DOHH2 (cell line): ENCODE measurements around the gene LSAMP.

ENCODE experiments used
- H3F3A ChIP-seq: fragments of 200-600 bp; sonication (generic), shearing (Covaris generic); 2 replicates; pipeline ENCODE4 v1.6.0; 2016; ENCODE audit warnings: antibody characterized with exemption, mild to moderate bottlenecking; ENCODE audit not compliant: control insufficient read depth, insufficient read depth
- H3K27ac ChIP-seq: fragments of 200-600 bp; sonication (generic); 2 replicates; pipeline ENCODE4 v1.5.1; 2014; ENCODE audit warnings: low read depth, mild to moderate bottlenecking, low read length, moderate library complexity
- H3K27me3 ChIP-seq: fragments of 200-600 bp; sonication (generic); 2 replicates; pipeline ENCODE4 v1.6.1; 2014; ENCODE audit warnings: mild to moderate bottlenecking, low read length, mixed read lengths; ENCODE audit not compliant: control insufficient read depth
- H3K36me3 ChIP-seq: fragments of 200-600 bp; sonication (generic); 2 replicates; pipeline ENCODE4 v1.6.1; 2014; ENCODE audit warnings: mild to moderate bottlenecking, low read length, moderate library complexity, mixed read lengths; ENCODE audit not compliant: control insufficient read depth
- H3K4me1 ChIP-seq: fragments of 200-600 bp; sonication (generic); 2 replicates; pipeline ENCODE4 v1.6.1; 2014; ENCODE audit warnings: mild to moderate bottlenecking, low read length, mixed read lengths; ENCODE audit not compliant: control insufficient read depth
- H3K4me2 ChIP-seq: fragments of 200-600 bp; sonication (generic); 2 replicates; pipeline ENCODE4 v1.6.0; 2014; ENCODE audit warnings: mild to moderate bottlenecking, low read length, moderate library complexity
- H3K4me3 ChIP-seq: fragments of 200-600 bp; sonication (generic); 2 replicates; pipeline ENCODE4 v1.5.1; 2014; ENCODE audit warnings: mild to moderate bottlenecking, low read length, mixed read lengths
- H3K79me2 ChIP-seq: fragments of 200-600 bp; sonication (generic); 2 replicates; pipeline ENCODE4 v1.6.1; 2014; ENCODE audit warnings: mild to moderate bottlenecking, low read length, mixed read lengths; ENCODE audit not compliant: control insufficient read depth
- H3K9me2 ChIP-seq: fragments of 200-600 bp; sonication (generic); replicated peaks from 2 replicates; pipeline ENCODE4 v1.6.1; 2014; ENCODE audit warnings: mild to moderate bottlenecking, low read length, mixed read lengths; ENCODE audit not compliant: control insufficient read depth
- H3K9me3 ChIP-seq: fragments of 200-600 bp; sonication (generic); 2 replicates; pipeline ENCODE4 v1.6.1; 2014; ENCODE audit warnings: antibody characterized with exemption, low read length, mixed read lengths; ENCODE audit not compliant: control insufficient read depth, insufficient read depth
- H4K20me1 ChIP-seq: fragments of 200-600 bp; sonication (generic); 2 replicates; pipeline ENCODE4 v1.6.0; 2014; ENCODE audit warnings: low read depth, mild to moderate bottlenecking, antibody characterized with exemption, low read length, moderate library complexity; ENCODE audit not compliant: control insufficient read depth, insufficient read depth
- EZH2phosphoT487 ChIP-seq: fragments of 200-600 bp; sonication (generic); IDR thresholded peaks from 2 replicates; pipeline ENCODE4 v1.6.1; 2017; ENCODE audit warnings: borderline replicate concordance, mild to moderate bottlenecking, antibody characterized with exemption, low read length, moderate library complexity, mixed read lengths
- TF ChIP-seq, protein P1 (sequence below): fragments of 200-600 bp; sonication (generic); IDR thresholded peaks from one replicate; pipeline ENCODE4 v1.5.1; 2014; ENCODE audit warnings: antibody characterized with exemption, mild to moderate bottlenecking, low read depth, low read length; ENCODE audit not compliant: poor library complexity, severe bottlenecking

The LSAMP gene

DNA sequence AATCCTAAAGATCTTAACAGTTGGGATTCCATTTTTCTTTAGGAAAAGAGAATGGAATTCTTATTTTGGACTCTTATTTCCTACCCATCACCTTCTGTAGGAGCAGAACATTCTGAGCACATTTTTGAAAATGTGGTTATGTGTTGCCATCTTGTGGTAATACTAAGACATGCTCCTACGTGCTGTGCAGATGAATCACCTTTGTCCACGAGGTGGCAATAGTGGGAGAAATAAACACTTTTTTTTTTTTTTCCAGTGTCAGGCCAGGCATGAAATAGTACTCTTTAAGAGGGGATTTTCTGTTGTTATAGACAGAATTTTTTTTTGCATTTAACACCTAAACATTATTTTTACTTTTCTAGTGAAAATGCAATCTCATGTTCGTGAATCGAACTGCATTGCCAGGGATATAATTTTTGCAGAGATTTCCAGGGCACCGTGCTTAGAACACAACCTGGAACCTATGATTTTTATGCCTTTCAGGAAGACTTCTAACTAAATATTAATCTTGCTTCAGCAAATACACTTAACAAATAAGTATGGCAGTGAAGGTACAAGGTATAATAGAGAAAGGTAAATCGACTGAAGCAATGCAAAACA, 625.4 kb downstream of the LSAMP start:
- Histone ChIP-seq H3K79me2 (no peaks in the 10 kb centered on the region), H3K9me3 (no peaks in the 10 kb centered on the region), H3K4me1 (no peaks in the 10 kb centered on the region), H4K20me1 (no peaks in the 10 kb centered on the region), H3F3A (no peaks in the 10 kb centered on the region), H3K27ac (no peak overlapping the region), H3K36me3 (no peaks in the 10 kb centered on the region), H3K4me2 (no peak overlapping the region), H3K27me3 (peaks cover 5% of the 10 kb centered on the region; the same call in 1 of the 2 replicates), H3K4me3 (no peak overlapping the region), H3K9me2 (no peaks in the 10 kb centered on the region)
- TF ChIP-seq, protein P1, sequence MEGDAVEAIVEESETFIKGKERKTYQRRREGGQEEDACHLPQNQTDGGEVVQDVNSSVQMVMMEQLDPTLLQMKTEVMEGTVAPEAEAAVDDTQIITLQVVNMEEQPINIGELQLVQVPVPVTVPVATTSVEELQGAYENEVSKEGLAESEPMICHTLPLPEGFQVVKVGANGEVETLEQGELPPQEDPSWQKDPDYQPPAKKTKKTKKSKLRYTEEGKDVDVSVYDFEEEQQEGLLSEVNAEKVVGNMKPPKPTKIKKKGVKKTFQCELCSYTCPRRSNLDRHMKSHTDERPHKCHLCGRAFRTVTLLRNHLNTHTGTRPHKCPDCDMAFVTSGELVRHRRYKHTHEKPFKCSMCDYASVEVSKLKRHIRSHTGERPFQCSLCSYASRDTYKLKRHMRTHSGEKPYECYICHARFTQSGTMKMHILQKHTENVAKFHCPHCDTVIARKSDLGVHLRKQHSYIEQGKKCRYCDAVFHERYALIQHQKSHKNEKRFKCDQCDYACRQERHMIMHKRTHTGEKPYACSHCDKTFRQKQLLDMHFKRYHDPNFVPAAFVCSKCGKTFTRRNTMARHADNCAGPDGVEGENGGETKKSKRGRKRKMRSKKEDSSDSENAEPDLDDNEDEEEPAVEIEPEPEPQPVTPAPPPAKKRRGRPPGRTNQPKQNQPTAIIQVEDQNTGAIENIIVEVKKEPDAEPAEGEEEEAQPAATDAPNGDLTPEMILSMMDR = peak; percentile 99
- TF ChIP-seq EZH2phosphoT487 = no peak

DNA sequence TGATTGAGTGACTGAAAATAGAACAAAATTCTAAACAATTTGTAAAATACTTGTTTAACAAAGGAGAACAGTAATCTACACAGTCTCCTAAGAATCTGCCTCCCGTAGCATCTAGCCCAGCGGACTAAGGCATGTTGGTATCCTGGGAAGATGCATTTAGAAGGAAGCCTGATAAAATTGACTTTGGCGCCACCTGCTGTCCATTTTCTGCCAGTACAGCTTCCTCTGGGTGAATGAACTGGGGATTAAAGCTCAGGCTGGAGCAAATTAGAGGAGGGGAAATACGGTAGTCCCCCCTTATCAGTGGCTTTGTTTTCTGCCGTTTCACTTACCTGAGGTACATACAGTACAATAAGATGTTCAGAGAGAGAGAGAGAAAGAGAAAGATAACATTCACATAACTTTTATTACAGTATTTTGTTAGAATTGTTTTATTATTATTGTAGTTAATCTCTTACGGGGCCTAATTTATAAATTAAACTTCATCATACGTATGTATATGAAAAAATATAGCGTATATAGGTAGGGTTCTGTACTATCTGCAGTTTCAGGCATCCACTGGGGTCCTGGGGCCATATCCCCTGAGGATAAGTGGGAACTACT, 630.4 kb downstream of the LSAMP start:
- Histone ChIP-seq H3K4me1 (no peaks in the 10 kb centered on the region), H3K79me2 (no peaks in the 10 kb centered on the region), H3F3A (no peaks in the 10 kb centered on the region), H3K9me2 (no peaks in the 10 kb centered on the region), H3K27me3 (peaks cover 21% of the 10 kb centered on the region), H4K20me1 (no peaks in the 10 kb centered on the region), H3K36me3 (no peaks in the 10 kb centered on the region), H3K4me3 (no peak overlapping the region), H3K27ac (no peak overlapping the region), H3K4me2 (no peak overlapping the region), H3K9me3 (no peaks in the 10 kb centered on the region)
- no peak for TF ChIP-seq EZH2phosphoT487
- TF ChIP-seq, protein P1 = peak; percentile 88

- no peaks in the 10 kb centered on the region for H3K79me2 ChIP-seq
- H3K36me3 ChIP-seq = no peaks in the 10 kb centered on the region
- no peak overlapping the region for H3K27ac ChIP-seq
- H3K9me3 ChIP-seq = no peaks in the 10 kb centered on the region
- H3F3A ChIP-seq = no peaks in the 10 kb centered on the region
- H4K20me1 ChIP-seq = no peaks in the 10 kb centered on the region
- no peaks in the 10 kb centered on the region for H3K4me1 ChIP-seq
- no peaks in the 10 kb centered on the region for H3K9me2 ChIP-seq
- H3K4me3 ChIP-seq = no peak overlapping the region
- TF ChIP-seq, protein P1 = no peak
- TF ChIP-seq EZH2phosphoT487 = no peak
- H3K27me3 ChIP-seq = peaks cover 24% of the 10 kb centered on the region
- no peak overlapping the region for H3K4me2 ChIP-seq
These were observed 631.3 kb downstream of the LSAMP start for GRCh38 chr3:115814006-115814405.
